Mucosa of rectum (tissue), 2 donors: ENCODE measurements around the gene FUNDC2.

Source experiments
- H3K27ac ChIP-seq, 2 donors: one replicate each; pipeline ENCODE4 v1.7.0; 2013; ENCODE audit warnings: inconsistent platforms in 2 of 2, low read depth in 2 of 2, low read length in 2 of 2
- H3K27me3 ChIP-seq, 2 donors: one replicate each; pipeline ENCODE4 v1.7.0; 2013; ENCODE audit warnings: low read length in 2 of 2; ENCODE audit not compliant: control insufficient read depth in 2 of 2, insufficient read depth in 2 of 2
- H3K36me3 ChIP-seq, 2 donors: one replicate each; pipeline ENCODE4 v1.7.0; 2013; ENCODE audit warnings: low read length in 2 of 2; ENCODE audit not compliant: control insufficient read depth in 2 of 2, insufficient read depth in 2 of 2
- H3K4me1 ChIP-seq, 2 donors: one replicate each; pipeline ENCODE4 v1.7.0; 2013; ENCODE audit warnings: low read length in 2 of 2, mild to moderate bottlenecking in 1 of 2; ENCODE audit not compliant: control insufficient read depth in 2 of 2, insufficient read depth in 2 of 2
- H3K4me3 ChIP-seq, 2 donors: one replicate each; pipeline ENCODE4 v1.7.0; 2013; ENCODE audit warnings: low read length in 2 of 2
- H3K9ac ChIP-seq, 2 donors: one replicate each; pipeline ENCODE4 v1.7.0; 2013; ENCODE audit warnings: low read length in 2 of 2, low read depth in 1 of 2, mild to moderate bottlenecking in 1 of 2
- H3K9me3 ChIP-seq, 2 donors: one replicate each; pipeline ENCODE4 v1.7.0; 2013; ENCODE audit warnings: low read length in 2 of 2; ENCODE audit not compliant: control insufficient read depth in 2 of 2
- donor health status: healthy.
- donor health status: Normal muscosa, but diverticular disease.

Gene FUNDC2

GRCh38 chrX:155105919-155106318, 79.3 kb downstream of the FUNDC2 start:
- no peaks in the 10 kb centered on the region for H3K27me3 ChIP-seq
- H3K36me3 ChIP-seq = no peaks in the 10 kb centered on the region
- no peak overlapping the region for H3K4me3 ChIP-seq
- no peak overlapping the region for H3K27ac ChIP-seq
- H3K9me3 ChIP-seq = no peaks in the 10 kb centered on the region
- no peaks in the 10 kb centered on the region for H3K4me1 ChIP-seq
- no peak overlapping the region for H3K9ac ChIP-seq

GRCh38 chrX:155108427-155108826, 81.8 kb downstream of the FUNDC2 start:
- no peak overlapping the region for H3K9ac ChIP-seq
- no peak overlapping the region for H3K4me3 ChIP-seq
- H3K9me3 ChIP-seq = no peaks in the 10 kb centered on the region
- no peak overlapping the region for H3K27ac ChIP-seq
- H3K27me3 ChIP-seq = no peaks in the 10 kb centered on the region
- H3K36me3 ChIP-seq = no peaks in the 10 kb centered on the region
- no peaks in the 10 kb centered on the region for H3K4me1 ChIP-seq
